Frontal cortex (tissue), 4 donors: Measurements from ENCODE around the gene CDC73. TPM values are rescaled to one million over a fixed set of nuclear protein-coding genes. Genes with fewer than 3 reads are reported as not detected.

Source experiments
- DNase-seq, 2 donors: peaks; one replicate each; pipeline ENCODE4 v3.0.0; 2012; ENCODE audit warnings: low spot score in 2 of 2
- FAIRE-seq: peaks from 2 replicates; lab custom pipeline; 2012; peaks lifted over from hg19 to GRCh38; lab: Jason Lieb, UNC
- total RNA-seq: library from RNA; depleted of rRNA; stranded (reverse); fragments of >200 nt; gene quantifications from one replicate; pipeline ENCODE4 v1.2.3, GENCODE V29; 2014
- donor health status: control.
- donor health status: control.
- donor health status: control.

CDC73 gene
- 28.9 TPM for total RNA-seq

DNA sequence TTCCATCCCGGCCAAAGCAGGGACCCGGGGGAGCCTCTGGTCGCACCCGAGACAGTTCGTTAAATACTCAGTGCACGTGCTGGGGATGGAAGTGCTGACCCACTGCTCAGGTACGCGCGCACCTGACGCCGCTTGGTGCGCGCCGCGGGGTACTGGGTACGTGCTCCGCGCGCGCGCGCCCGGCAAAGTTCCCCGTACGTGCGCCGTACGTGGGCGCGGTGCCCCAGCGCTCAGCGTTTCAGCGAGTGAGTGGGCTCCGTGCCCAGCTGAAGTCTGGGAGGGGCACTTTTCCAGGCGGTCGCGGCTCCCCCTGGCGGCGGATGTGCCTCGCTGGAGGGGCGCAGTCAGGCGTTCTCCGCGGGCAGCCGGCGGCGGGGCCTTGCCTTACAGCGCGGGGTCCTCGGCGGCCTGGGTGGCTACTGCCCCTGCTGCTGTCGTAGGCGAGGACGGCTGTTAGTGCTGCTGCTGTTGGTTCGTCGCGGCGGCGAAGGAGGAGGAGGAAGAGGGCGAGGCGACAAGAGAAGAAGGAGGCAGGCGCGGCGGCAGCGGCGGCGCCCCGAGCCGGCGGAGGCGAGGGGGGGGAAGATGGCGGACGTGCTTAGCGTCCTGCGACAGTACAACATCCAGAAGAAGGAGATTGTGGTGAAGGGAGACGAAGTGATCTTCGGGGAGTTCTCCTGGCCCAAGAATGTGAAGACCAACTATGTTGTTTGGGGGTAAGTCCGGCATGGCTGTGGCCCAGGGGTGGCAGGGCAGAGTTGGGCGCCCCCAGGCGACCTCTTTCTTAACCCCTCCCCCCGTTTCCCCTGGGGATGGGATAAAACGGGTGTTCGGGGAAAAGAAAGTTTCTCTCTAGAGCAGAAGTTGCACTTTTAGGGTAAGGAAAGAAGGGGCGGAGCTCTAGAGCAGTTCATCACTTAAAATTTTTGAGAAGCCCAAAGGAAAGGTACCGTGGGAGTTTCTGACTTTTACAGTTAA, at the start of gene CDC73:
CDC73 (plus strand) TSS at position 416 of the 978 bp plus-strand sequence; CDS start at position 586, 170 bp downstream.
- peak; percentile 91 to 94 for DNase-seq
- FAIRE-seq: no peak

DNA sequence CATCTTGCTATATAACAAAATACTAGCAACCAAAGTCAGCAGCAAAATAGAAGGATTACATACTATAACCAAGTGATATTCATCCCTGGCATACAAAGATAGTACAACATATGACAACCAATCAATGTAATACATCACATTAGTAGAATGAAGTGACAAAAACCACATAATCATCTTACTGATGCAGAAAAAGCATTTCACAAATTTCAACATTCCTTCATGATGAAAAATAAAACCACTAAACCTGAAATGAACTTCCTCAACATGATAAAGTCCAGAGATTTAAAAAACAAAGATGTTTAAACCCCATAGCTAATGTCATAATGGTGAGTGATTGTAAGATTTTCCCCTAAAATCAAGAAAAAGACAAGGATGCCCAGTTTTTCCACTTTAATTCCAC, 43.8 kb upstream of the CDC73 start:
- no peak for FAIRE-seq
- no peak for DNase-seq

DNA sequence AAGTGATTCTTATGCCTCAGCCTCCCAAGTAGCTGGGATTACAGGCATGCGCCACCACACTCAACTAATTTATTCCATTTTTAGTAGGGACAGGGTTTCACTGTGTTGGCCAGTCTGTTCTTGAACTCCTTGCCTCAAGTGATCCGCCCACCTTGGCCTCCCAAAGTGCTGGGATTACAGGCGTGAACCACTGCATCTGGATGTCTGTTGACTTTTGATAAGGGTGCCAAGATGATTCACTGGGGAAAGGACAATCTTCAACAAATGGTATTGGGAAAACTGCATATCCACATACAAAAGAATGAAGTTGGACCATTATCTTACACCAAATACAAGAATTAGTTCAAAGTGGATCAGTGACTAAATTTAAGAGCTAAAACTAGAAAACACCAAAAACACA, 42.6 kb upstream of the CDC73 start:
- FAIRE-seq: no peak
- DNase-seq: no peak

DNA sequence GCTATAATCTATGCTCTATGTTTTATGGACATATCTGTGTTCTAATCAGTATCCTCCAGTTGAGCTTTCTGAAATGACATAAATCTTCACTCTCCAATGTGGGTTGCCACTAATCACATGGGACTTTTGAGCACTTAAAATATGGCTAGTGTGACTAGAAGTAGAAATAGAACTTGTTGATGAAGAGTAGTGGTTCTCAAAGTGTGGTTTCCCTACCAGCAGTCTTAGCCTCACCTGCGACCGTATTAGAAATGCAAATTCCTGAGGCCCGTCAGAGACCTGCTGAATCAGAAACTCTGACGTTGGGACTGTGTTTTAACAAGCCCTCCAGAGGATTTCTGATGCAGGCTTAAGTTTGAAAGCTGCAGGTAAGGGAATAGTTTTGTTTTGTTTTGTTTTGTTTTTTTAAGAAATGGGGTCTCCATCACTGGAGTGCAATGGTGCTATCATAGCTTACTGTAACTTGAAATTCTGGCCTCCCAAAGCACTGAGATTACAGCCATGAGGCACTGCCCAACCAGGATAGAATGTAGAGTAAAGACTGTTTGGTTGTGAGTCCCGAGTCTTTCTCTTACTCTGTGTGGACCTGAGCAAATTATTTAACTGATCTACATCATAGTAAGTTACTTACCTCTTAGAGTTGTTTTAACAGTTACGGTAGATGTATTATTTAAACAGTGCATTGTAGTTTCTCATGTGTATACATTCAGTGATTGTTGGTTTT, 38.3 kb upstream of the CDC73 start:
- FAIRE-seq: no peak

DNA sequence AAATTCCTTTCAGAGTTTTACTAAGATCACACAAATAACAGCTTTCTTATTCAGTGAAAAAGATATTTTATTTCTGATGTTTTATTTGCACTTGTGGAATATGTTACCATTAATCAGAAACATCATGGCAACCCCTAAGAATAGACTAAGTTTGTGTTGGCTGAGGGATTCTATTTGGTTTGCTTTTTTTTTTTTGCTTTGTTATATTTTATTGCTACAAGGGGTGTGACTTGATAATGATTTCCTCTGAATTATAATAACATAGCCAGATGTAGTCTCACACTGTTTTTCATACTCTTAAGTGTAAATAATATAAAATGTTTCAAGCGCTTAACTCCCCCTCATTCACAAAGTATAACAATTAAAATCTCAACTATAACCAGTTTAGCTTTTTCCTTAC, 36.6 kb upstream of the CDC73 start:
- DNase-seq (no peak), FAIRE-seq (no peak)

More for the DNA sequence above, 38.3 kb upstream of the CDC73 start:
- DNase-seq: no peak

DNA sequence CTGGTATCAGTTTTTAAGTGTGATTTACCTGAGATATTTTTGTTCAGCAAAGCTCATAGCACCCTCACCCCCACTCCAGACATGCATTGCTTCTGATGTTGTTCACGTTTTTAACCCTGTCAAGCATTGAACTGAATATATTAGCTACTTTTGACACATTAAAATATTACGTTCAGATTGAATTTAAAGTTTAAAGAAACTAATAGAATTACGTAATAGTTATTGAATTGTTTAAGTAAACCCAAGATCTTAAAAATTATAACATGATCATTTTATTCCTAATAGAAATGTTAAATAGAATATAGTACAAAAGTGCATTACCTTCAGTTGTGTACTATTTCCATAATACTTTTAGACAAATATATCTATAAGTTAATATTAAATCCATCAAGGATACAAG, 35.5 kb upstream of the CDC73 start:
- DNase-seq (no peak), FAIRE-seq (peak; percentile 59)

DNA sequence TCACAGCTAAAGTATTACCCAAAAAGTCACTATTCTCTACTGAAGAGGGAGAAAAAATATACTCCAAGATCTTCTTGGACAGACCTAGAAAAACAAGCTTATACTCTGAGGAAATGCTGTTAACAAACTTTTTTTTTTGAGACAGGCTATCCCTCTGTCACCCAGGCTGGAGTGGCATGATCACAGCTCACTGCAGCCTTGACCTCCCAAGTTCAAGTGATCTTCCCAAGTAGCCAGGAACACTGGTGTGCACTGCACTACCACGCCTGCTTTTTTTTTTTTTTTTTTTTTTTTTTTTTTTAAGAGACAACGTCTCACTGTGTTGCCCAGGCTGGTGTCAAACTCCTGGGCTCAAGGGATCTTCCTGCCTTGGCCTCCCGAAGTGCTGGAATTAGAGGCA, 33.9 kb upstream of the CDC73 start:
- FAIRE-seq: no peak

DNA sequence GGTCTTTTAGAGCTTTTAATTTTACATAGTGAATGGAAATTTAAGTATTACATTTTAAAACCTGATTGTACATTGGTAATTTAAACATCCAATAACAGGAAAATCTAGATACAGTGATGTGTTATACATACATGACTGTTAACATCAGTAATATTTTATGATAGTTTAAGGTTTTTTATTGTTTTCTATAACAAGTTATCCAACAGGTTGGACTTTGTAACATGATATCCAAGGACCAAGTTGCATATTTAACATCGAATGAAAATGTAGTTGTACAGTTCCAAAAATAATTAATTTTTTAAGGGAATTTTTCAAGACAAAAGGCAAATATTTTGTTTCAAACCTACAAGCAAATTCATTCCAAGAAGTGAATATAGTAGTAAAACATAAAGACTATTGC, 31.0 kb upstream of the CDC73 start:
- peak; percentile 75 for FAIRE-seq
- no peak for DNase-seq

More for the DNA sequence above, 33.9 kb upstream of the CDC73 start:
- no peak for DNase-seq

DNA sequence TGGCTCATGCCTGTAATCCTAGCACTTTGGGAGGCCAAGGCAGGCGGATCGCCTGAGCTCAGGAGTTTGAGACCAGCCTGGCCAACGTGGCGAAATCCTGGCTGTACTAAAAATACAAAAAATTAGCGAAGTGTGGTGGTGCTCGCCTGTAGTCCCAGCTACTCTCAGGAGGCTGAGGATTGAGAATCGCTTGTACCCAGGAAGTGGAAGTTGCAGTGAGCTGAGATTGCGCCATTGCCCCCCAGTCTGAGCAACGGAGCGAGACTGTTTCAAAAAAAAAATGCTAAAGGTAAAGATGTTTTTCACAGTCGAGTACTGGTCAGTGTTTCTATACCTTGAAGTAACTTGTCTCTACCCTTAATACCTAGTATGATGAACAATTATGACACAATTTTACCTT, 27.7 kb upstream of the CDC73 start:
- DNase-seq (no peak), FAIRE-seq (no peak)

DNA sequence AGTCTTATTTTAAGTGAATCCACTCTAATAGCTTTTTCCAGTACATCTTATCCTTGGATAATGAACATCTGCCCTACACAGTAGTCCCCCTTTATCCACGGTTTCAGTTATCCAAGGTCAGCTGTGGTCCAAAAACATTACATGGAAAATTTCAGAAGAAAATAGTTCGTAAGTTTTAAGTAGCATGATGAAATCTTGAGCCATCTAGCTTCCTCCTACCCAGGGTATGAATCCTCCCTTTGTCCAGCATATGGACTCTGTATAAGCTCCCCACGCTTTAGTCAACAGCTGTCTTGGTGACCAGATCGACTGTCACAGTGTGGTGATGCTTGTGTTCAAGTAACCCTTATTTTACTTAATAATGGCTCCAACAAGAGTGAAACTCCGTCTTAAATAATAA, 19.2 kb upstream of the CDC73 start:
- FAIRE-seq (no peak), DNase-seq (no peak)

DNA sequence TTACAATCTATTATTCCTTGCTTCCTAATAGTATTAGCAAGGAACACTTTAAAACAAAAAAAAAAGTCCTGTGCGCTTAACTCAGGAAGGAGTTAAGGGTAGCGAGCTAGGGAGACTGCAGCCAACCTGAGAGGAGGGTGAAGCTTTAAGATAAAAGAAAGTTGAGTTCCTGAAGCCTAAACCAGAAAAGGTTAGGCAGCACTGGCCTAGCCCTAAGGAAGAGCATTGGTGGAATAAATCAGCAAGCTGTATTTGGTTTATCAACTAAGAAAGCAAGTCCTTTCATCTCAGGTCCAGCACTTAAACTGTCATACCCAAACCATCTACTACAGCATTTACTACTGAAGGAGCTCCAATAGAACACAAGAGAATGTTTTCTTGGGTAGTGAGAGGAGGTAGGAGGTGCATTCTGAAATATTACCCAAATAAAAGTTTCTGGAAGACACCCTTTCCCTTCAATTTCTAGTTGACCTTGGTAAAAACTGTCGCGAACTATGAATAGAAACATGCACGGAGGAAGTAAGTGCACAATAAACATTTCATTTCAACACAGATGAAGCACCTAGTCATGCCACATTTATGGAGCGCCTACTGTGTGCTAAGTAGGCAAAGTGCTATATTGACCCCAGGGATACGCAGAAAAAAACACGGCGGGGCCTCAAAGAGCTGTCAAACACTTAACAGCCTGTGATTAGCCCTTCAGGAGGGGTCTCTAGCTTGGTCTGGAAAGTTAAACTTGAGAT, 17.9 kb upstream of the CDC73 start:
- DNase-seq: no peak

DNA sequence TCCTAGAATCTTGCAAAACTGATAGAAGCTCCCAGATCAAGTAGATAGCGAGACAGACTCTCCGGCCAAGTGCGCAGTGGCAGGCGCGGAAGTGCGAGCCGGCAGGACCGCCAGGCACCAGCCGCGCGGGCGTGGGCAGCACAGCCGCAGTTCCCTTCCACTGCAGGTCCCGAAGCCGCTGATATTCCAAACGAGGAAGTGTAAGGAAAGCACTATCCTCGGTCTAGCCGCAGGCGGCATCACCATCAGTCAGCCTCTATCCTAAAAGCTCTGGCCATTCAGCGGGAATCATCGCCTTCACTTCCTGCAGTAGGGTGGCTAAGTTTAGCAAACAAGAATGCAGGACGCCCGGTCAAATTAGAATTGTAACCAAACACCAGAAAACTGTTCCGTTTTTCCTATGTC, 17.3 kb upstream of the CDC73 start:
- DNase-seq (peak; percentile 43 to 62), FAIRE-seq (no peak)

More for the DNA sequence above, 17.9 kb upstream of the CDC73 start:
- FAIRE-seq: no peak

DNA sequence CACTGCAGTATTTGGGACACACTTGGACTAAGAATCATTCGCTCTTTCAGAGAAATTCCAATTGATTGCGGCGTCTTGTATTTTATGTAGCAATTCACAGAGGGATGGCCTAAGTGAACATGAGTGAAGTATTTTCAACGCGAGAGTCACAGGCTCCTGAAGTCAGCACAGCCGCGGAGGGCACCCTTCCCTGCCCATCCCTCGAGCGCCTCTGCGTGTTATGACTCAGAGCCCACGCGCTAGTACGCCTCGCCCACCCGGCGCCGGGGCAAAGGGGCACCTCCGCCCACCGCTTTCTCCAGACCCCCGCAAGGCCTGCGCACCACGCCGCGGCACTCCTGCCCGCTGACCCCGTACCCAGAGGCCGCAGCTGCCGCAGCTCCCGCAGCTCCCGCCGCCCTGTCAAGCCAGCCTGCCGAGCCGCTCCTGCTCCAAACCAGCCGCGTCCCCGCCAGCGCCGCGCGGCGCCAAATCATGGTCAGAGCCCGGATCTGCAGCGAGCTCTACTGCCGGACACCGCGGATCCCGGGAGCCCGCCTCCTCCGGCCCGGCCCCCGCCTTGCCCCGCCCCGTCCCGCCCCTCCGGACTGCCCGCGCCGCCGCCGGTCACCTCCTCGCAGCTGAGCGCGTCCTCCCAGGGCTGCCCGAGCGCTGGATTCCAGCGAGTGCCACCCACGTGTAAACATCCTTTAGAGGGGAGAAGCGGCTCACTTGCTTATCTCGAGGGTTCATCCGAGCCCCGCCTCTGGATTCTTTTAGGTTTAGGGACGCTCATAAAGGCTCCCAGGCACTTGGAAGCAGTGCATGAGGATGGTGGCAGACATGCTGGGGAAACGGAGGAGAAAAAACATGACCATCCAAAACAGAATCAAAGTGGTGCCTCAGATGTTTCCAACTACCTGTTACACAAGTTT, 16.7 kb upstream of the CDC73 start, which contains the start of gene GLRX2:
GLRX2 (minus strand) TSS at position 508 of the 914 bp plus-strand sequence; CDS start at position 476, 32 bp downstream.
- FAIRE-seq (no peak), DNase-seq (peak; percentile 90 to 93)

DNA sequence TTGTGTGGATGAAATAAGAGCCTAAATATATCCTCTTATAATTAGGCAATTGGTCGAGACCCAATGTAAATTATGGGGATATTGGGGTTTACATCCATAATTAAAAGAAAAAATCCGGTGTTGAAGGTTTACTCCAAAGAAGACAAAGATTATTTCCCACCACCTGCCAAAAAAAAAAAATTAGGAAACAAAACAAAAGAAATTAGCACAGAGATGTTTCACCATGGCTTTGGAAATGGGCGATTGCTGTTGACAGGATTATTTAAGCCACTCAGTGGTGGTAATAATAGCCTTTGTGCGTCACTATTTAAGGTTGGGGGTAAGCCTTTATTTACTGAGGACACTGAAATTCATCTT, 16.0 kb upstream of the CDC73 start:
- DNase-seq (no peak), FAIRE-seq (no peak)

DNA sequence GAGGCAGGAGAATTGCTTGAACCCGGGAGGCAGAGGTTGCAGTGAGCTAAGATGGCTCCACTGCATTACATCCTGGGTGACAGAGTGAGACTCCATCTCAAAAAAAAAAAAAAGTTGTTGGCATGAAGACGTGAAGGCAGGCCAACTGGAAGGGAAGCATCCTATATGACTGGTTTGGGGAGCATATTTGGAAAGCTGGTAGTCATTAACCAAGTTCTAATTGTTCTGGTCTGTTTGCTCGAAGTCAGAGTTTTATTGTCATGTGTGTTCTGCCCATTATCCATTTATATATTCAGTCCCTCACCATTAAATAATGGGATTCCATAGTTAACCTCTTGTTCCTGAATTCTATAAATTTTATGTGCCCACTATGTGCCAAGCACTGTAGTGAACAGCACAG, 13.4 kb upstream of the CDC73 start:
- no peak for FAIRE-seq
- DNase-seq: no peak

DNA sequence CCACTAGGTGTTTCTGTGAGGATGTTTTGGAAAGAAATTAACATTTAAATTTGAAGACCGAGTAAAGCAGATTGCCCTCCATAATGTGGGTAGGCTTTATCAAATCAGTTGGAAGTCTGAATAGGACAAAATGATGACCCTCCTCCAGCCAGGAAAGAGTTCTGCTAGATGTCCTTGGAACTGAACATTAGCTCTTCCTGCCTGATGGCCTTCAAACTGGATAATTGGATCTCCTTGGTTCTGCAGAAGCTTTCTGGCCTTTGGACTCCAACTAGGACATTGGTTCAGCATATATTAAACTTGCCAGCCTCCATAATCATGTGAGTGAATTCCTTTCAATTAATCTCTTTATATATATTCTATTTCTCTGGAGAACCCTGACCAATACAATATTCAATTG, 12.2 kb upstream of the CDC73 start:
- no peak for FAIRE-seq

DNA sequence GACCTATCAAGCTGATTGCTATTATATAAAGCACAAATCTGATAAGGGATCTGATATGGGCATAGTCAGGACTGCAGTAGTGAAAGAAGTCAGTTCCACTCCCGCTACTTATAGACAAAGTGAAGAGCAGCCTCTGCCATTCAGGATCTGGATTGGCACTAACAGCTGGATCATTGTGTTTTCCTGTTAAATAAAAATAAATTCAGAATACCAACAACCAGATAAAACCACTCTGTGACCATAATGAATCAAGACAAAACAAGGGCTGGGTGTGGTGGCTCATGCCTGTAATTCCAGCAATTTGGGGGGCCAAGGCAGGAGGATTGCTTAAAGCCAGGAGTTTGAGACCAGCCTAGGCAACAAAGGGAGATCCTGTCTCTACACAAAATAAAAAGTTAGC, 11.6 kb upstream of the CDC73 start:
- FAIRE-seq: no peak
- DNase-seq: no peak

More for the DNA sequence above, 12.2 kb upstream of the CDC73 start:
- no peak for DNase-seq

DNA sequence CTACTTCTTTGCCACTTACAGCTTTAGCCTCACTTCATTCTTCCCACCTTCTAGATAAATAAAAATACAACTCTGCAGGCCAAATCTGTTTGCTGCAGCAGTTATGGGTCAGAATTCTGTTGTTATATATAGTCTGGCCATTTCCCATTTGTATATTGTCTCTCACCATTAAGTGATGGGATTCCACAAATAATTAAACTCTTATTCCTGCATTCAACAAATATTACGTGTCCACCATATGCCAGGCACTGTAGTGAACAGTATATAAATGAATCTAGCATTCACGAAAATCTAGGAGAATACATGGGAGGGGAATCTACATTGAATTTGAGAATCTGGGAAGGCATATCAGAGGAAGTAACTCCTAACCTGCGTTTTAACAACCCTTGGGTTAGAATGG, 11.0 kb upstream of the CDC73 start:
- DNase-seq: no peak
- no peak for FAIRE-seq

DNA sequence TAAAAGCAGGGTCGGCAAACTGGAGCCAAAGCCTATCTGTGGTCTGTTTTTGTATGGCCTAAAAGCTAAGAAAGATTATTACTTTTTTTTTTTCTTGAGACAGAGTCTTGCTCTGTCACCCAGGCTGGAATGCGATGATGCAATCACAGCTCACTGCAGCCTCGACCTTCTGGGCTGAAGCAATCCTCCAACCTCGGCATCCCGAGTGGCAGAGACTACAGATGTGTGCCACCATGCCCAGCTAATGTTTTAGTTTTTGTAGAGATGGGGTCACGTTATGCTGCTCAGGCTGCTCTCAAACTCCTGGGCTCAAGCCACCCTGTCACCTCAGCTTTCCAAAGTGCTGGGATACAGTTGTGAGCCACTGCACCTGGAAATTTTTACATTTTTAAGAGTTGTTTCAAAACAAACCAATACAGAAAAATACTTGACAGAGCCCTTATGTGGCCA, 10.2 kb upstream of the CDC73 start:
- DNase-seq (no peak), FAIRE-seq (no peak)
